Erythroblast (primary cell): ENCODE data around the gene GRM8.

Source experiments
- GATA1 ChIP-seq: IDR thresholded peaks from 2 replicates; pipeline ENCODE4 v1.6.1; 2011; ENCODE audit warnings: low read depth, mild to moderate bottlenecking, control low read depth, low read length, moderate library complexity
- POLR2A ChIP-seq: IDR thresholded peaks from 2 replicates; pipeline ENCODE4 v1.6.1; 2011; ENCODE audit warnings: mild to moderate bottlenecking, low read length

DNA sequence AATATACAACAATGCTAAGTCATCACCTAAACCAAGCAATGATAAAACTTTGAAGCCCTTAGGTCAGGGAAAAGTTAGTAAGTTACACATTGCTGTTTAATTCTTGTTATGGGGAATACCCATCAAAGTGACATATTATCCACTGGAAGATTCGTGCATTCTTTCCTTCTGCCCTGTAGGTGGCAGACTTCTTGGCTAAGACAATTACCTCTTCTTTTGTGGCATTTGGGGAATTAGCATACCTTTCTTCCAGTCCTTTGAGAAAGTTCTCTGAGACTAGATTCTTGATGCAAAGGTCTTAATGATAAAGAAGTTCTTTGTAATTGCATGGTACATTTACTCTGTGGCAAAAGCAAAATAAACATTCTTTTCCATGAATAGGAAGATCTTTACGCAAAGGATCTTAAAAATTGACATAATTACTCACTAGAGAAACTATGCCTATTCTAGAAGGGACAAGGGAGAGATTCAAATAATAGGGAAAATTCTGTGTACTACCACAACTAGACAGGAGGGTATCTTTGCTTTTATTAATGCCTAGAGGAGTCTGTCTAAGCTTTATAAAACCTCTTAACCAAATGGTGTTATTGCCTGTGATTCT, 395.9 kb downstream of the GRM8 start:
- TF ChIP-seq POLR2A (no peak), GATA1 (no peak)
